ENCODE measurements around the gene EPC2.
A peak's percentile ranks its signal among the peaks of the same experiment; 100 is the strongest.
"Not testable (repeated sequence)": the region's sequence is repeated elsewhere in the genome, so short reads cannot be mapped to it uniquely, and the experiment has no call there.

The EPC2 gene

DNA sequence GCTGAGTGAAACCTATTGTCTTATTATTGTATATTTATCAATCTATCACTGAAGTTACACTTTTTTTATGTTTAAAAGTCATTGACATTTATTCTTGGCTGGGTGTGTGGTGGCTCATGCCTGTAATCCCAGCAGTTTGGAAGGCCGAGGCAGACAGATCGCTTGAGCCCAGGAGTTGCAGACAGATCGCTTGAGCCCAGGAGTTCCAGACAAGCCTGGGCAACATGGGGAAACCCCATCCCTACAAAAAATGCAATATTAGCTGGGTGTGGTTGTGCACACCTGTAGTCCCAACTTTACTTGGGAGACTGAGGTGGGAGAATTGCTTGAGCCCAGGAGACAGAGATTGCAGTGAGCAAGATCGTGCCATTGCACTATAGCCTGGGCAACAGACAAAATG is 97.8 kb downstream of the EPC2 start:
- Histone ChIP-seq H3K4me3 (ENCODE audit: low read length) (no peak overlapping the region), H3K27me3 (ENCODE audit: insufficient read depth, low read length) (no peaks in the 10 kb centered on the region), H3K36me3 (ENCODE audit: insufficient read depth, low read depth, low read length) (no peaks in the 10 kb centered on the region), H3K9ac (ENCODE audit: low read depth, low read length) (no peak overlapping the region), H3K4me1 (ENCODE audit: insufficient read depth, low read length) (peaks cover 21% of the 10 kb centered on the region), H3K27ac (ENCODE audit: low read length) (no peak overlapping the region), H3K9me3 (ENCODE audit: insufficient read depth, low read depth, low read length) (no peaks in the 10 kb centered on the region)

DNA sequence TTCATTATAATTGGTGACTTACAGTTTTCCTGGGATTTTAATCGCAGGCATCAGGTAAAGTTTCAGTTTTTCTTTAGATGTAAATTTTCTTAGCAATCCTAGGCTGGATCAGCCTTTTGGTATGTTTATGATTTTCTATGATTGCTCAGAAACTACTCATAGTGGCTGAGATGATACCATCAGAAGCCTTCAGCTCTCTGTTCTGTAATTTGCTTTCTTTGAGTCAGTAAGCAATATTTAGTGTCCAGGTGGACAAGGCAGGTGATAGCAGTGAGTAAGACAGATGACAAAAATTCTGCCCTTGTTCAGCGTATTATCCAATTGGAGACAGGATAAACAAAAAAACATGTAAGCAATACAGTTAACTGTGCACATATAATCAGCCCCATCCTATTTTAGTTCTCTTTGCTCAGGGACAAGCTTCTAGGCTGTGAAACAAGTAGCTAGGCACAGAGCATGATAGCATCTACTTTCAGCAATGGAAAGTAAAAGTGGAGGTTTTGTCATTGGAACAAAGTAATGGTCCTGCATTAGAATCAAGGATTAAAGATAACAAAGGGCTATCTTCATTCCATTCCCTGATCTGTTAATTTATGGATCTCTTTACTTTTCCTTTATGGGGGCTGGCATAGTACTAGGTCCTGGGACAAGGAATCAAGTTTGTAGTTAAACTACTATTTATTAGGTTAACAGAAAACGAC is 100.8 kb downstream of the EPC2 start:
- Histone ChIP-seq H3K27me3 (ENCODE audit: insufficient read depth, low read length) (no peaks in the 10 kb centered on the region), H3K4me3 (ENCODE audit: low read length) (no peak overlapping the region), H3K27ac (ENCODE audit: low read length) (peak overlapping the region; percentile 8), H3K36me3 (ENCODE audit: insufficient read depth, low read depth, low read length) (no peaks in the 10 kb centered on the region), H3K9me3 (ENCODE audit: insufficient read depth, low read depth, low read length) (no peaks in the 10 kb centered on the region), H3K9ac (ENCODE audit: low read depth, low read length) (no peak overlapping the region), H3K4me1 (ENCODE audit: insufficient read depth, low read length) (peaks cover 19% of the 10 kb centered on the region)

DNA sequence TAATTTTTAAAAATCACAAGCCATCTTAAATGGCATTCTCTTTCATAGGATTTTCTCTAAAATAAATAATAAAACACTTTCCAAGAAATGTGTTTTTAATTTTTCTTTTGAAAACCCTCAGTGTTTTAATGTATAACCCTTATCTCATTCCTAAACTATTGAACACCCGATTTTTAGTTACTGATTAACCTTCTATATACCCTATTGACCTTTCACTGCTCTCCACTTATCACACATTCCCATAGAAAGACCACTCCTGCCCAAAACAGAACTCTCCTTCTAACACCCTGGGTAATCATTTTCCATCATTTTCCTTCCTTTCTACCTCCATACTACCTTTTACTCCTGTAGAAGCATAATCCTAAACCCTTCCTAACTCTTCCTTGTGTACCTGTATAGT is 102.4 kb downstream of the EPC2 start:
- Histone ChIP-seq H3K27me3 (ENCODE audit: insufficient read depth, low read length) (no peaks in the 10 kb centered on the region), H3K27ac (ENCODE audit: low read length) (no peak overlapping the region), H3K9me3 (ENCODE audit: insufficient read depth, low read depth, low read length) (no peaks in the 10 kb centered on the region), H3K36me3 (ENCODE audit: insufficient read depth, low read depth, low read length) (no peaks in the 10 kb centered on the region), H3K9ac (ENCODE audit: low read depth, low read length) (no peak overlapping the region), H3K4me1 (ENCODE audit: insufficient read depth, low read length) (peaks cover 33% of the 10 kb centered on the region), H3K4me3 (ENCODE audit: low read length) (no peak overlapping the region)

- Histone ChIP-seq H3K36me3 (ENCODE audit: insufficient read depth, low read depth, low read length) (no peaks in the 10 kb centered on the region), H3K4me3 (ENCODE audit: low read length) (peak overlapping the region; percentile 31), H3K27me3 (ENCODE audit: insufficient read depth, low read length) (no peaks in the 10 kb centered on the region), H3K27ac (ENCODE audit: low read length) (no peak overlapping the region), H3K4me1 (ENCODE audit: insufficient read depth, low read length) (peaks cover 35% of the 10 kb centered on the region), H3K9ac (ENCODE audit: low read depth, low read length) (no peak overlapping the region), H3K9me3 (ENCODE audit: insufficient read depth, low read depth, low read length) (no peaks in the 10 kb centered on the region)
Observed at GRCh38 chr2:148751907-148752306, 107.4 kb downstream of the EPC2 start.

GRCh38 chr2:148752977-148753376 is 108.4 kb downstream of the EPC2 start:
- H3K27me3 ChIP-seq (ENCODE audit: insufficient read depth, low read length), result no peaks in the 10 kb centered on the region
- no peaks in the 10 kb centered on the region for H3K36me3 ChIP-seq (ENCODE audit: insufficient read depth, low read depth, low read length)
- H3K4me3 ChIP-seq (ENCODE audit: low read length), result no peak overlapping the region
- H3K9ac ChIP-seq (ENCODE audit: low read depth, low read length), result no peak overlapping the region
- H3K9me3 ChIP-seq (ENCODE audit: insufficient read depth, low read depth, low read length), result no peaks in the 10 kb centered on the region
- H3K4me1 ChIP-seq (ENCODE audit: insufficient read depth, low read length), result peaks cover 31% of the 10 kb centered on the region
- no peak overlapping the region for H3K27ac ChIP-seq (ENCODE audit: low read length)

GRCh38 chr2:148754864-148755263 is 110.3 kb downstream of the EPC2 start:
- no peaks in the 10 kb centered on the region for H3K27me3 ChIP-seq (ENCODE audit: insufficient read depth, low read length)
- H3K4me3 ChIP-seq (ENCODE audit: low read length), result no peak overlapping the region
- H3K9ac ChIP-seq (ENCODE audit: low read depth, low read length), result no peak overlapping the region
- no peaks in the 10 kb centered on the region for H3K9me3 ChIP-seq (ENCODE audit: insufficient read depth, low read depth, low read length)
- no peaks in the 10 kb centered on the region for H3K36me3 ChIP-seq (ENCODE audit: insufficient read depth, low read depth, low read length)
- no peak overlapping the region for H3K27ac ChIP-seq (ENCODE audit: low read length)
- H3K4me1 ChIP-seq (ENCODE audit: insufficient read depth, low read length), result peaks cover 31% of the 10 kb centered on the region

- Histone ChIP-seq H3K36me3 (ENCODE audit: insufficient read depth, low read depth, low read length) (no peaks in the 10 kb centered on the region), H3K4me1 (ENCODE audit: insufficient read depth, low read length) (peaks cover 21% of the 10 kb centered on the region), H3K27me3 (ENCODE audit: insufficient read depth, low read length) (no peaks in the 10 kb centered on the region), H3K9me3 (ENCODE audit: insufficient read depth, low read depth, low read length) (no peaks in the 10 kb centered on the region), H3K4me3 (ENCODE audit: low read length) (no peak overlapping the region), H3K27ac (ENCODE audit: low read length) (no peak overlapping the region), H3K9ac (ENCODE audit: low read depth, low read length) (no peak overlapping the region)
Observed at GRCh38 chr2:148756292-148756975, 111.9 kb downstream of the EPC2 start.

GRCh38 chr2:148764815-148765214 is 120.3 kb downstream of the EPC2 start:
- no peaks in the 10 kb centered on the region for H3K4me1 ChIP-seq (ENCODE audit: insufficient read depth, low read length)
- no peak overlapping the region for H3K27ac ChIP-seq (ENCODE audit: low read length)
- H3K27me3 ChIP-seq (ENCODE audit: insufficient read depth, low read length), result no peaks in the 10 kb centered on the region
- no peak overlapping the region for H3K4me3 ChIP-seq (ENCODE audit: low read length)
- H3K9me3 ChIP-seq (ENCODE audit: insufficient read depth, low read depth, low read length), result no peaks in the 10 kb centered on the region
- no peak overlapping the region for H3K9ac ChIP-seq (ENCODE audit: low read depth, low read length)
- peaks cover 11% of the 10 kb centered on the region for H3K36me3 ChIP-seq (ENCODE audit: insufficient read depth, low read depth, low read length)

DNA sequence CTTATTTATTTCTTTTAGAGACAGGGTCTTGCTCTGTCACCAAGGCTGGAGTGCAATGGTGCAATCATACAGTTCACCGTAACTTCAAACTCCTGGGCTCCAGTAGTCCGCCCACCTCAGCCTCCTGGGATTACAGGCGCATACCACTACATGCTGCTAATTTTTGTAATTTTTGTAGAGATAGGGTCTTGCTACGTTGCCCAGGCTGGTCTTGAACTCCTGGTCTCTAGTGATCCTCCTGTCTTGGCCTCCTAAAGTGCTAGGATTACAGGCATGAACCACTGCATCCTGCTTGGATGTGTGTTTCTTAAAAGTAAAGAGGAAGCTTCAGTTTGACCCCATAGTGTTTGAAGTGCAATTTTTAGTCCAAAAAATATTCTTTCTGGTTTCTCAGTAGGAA is 125.5 kb downstream of the EPC2 start:
- Histone ChIP-seq H3K27me3 (ENCODE audit: insufficient read depth, low read length) (no peaks in the 10 kb centered on the region), H3K9ac (ENCODE audit: low read depth, low read length) (no peak overlapping the region), H3K9me3 (ENCODE audit: insufficient read depth, low read depth, low read length) (no peaks in the 10 kb centered on the region), H3K4me3 (ENCODE audit: low read length) (no peak overlapping the region), H3K36me3 (ENCODE audit: insufficient read depth, low read depth, low read length) (peaks cover 34% of the 10 kb centered on the region), H3K4me1 (ENCODE audit: insufficient read depth, low read length) (no peaks in the 10 kb centered on the region), H3K27ac (ENCODE audit: low read length) (no peak overlapping the region)

DNA sequence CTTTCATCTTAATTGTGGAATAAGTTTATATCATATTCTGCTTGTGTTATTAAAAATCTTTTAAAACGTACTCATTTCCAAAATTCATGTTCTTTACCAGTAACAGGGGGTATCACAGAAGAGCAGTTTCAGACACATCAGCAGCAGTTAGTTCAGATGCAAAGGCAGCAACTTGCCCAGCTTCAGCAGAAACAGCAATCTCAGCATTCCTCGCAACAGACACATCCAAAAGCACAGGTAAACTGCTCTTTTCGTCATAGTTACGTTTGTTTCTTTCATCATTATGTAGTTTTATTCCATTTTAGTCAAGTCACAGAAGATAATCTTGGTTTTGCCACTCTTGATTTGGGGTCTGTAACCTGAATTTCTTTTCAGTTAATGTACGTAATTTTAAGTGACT is 137.0 kb downstream of the EPC2 start:
- no peak overlapping the region for H3K4me3 ChIP-seq (ENCODE audit: low read length)
- H3K27ac ChIP-seq (ENCODE audit: low read length), result no peak overlapping the region
- no peaks in the 10 kb centered on the region for H3K4me1 ChIP-seq (ENCODE audit: insufficient read depth, low read length)
- H3K9me3 ChIP-seq (ENCODE audit: insufficient read depth, low read depth, low read length), result no peaks in the 10 kb centered on the region
- no peaks in the 10 kb centered on the region for H3K27me3 ChIP-seq (ENCODE audit: insufficient read depth, low read length)
- no peak overlapping the region for H3K9ac ChIP-seq (ENCODE audit: low read depth, low read length)
- peaks cover 54% of the 10 kb centered on the region for H3K36me3 ChIP-seq (ENCODE audit: insufficient read depth, low read depth, low read length)

- Histone ChIP-seq H3K36me3 (ENCODE audit: insufficient read depth, low read depth, low read length) (peaks cover 42% of the 10 kb centered on the region), H3K9me3 (ENCODE audit: insufficient read depth, low read depth, low read length) (no peaks in the 10 kb centered on the region)
Observed at GRCh38 chr2:148789059-148789458, 144.5 kb downstream of the EPC2 start.

DNA sequence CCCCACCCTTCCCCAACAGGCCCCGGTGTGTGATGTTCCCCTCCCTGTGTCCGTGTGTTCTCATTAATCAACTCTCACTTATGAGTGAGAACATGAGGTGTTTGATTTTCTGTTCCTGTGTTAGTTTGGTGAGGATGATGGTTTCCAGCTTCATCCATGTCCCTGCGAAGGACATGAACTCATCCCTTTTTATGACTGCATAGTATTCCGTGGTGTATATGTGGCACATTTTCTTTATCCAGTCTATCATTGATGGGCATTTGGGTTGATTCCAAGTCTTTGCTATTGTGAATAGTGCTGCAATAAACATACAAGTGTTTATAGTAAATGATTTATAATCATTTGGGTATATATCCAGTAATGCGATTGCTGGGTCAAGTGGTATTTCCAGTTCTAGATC is 145.6 kb downstream of the EPC2 start:
- H3K27ac ChIP-seq (ENCODE audit: low read length); H3K9me3 ChIP-seq (ENCODE audit: insufficient read depth, low read depth, low read length); H3K9ac ChIP-seq (ENCODE audit: low read depth, low read length); H3K27me3 ChIP-seq (ENCODE audit: insufficient read depth, low read length); H3K4me3 ChIP-seq (ENCODE audit: low read length); H3K4me1 ChIP-seq (ENCODE audit: insufficient read depth, low read length): not testable (repeated sequence)
- H3K36me3 ChIP-seq (ENCODE audit: insufficient read depth, low read depth, low read length), result peaks cover 31% of the 10 kb centered on the region

More at GRCh38 chr2:148789059-148789458, 144.5 kb downstream of the EPC2 start:
- Histone ChIP-seq H3K4me3 (ENCODE audit: low read length) (no peak overlapping the region), H3K27ac (ENCODE audit: low read length) (no peak overlapping the region), H3K4me1 (ENCODE audit: insufficient read depth, low read length) (no peaks in the 10 kb centered on the region), H3K27me3 (ENCODE audit: insufficient read depth, low read length) (no peaks in the 10 kb centered on the region), H3K9ac (ENCODE audit: low read depth, low read length) (no peak overlapping the region)
